Measurements from ENCODE around the gene ENOX1.

The ENOX1 gene

GRCh38 chr13:43611281-43612273 is 175.2 kb downstream of the ENOX1 start:
- DNase-seq (ENCODE audit: low read depth in 2 of 3, low spot score in 2 of 3): no peak

- no peak for DNase-seq (ENCODE audit: low read depth in 2 of 3, low spot score in 2 of 3)
These were observed 178.2 kb downstream of the ENOX1 start for GRCh38 chr13:43608400-43609137.

- DNase-seq (ENCODE audit: low read depth in 2 of 3, low spot score in 2 of 3): no peak
These were observed 189.2 kb downstream of the ENOX1 start for GRCh38 chr13:43597599-43597945.

GRCh38 chr13:43596924-43597598 is 189.7 kb downstream of the ENOX1 start:
- DNase-seq (ENCODE audit: low read depth in 2 of 3, low spot score in 2 of 3): no peak

- DNase-seq (ENCODE audit: low read depth in 2 of 3, low spot score in 2 of 3): no peak
These were observed 190.8 kb downstream of the ENOX1 start for GRCh38 chr13:43596006-43596405.

GRCh38 chr13:43587376-43587775 is 199.4 kb downstream of the ENOX1 start:
- no peak for DNase-seq (ENCODE audit: low read depth in 2 of 3, low spot score in 2 of 3)

GRCh38 chr13:43584751-43585150 is 202.0 kb downstream of the ENOX1 start:
- DNase-seq (ENCODE audit: low read depth in 2 of 3, low spot score in 2 of 3): no peak

- DNase-seq (ENCODE audit: low read depth in 2 of 3, low spot score in 2 of 3): no peak
These were observed 203.5 kb downstream of the ENOX1 start for GRCh38 chr13:43583321-43583720.

- no peak for DNase-seq (ENCODE audit: low read depth in 2 of 3, low spot score in 2 of 3)
These were observed 206.5 kb downstream of the ENOX1 start for GRCh38 chr13:43580280-43580679.

- no peak for DNase-seq (ENCODE audit: low read depth in 2 of 3, low spot score in 2 of 3)
These were observed 207.5 kb downstream of the ENOX1 start for GRCh38 chr13:43579321-43579720.

- DNase-seq (ENCODE audit: low read depth in 2 of 3, low spot score in 2 of 3): no peak
These were observed 212.2 kb downstream of the ENOX1 start for GRCh38 chr13:43574605-43575004.

GRCh38 chr13:43573802-43574514 is 212.8 kb downstream of the ENOX1 start:
- DNase-seq (ENCODE audit: low read depth in 2 of 3, low spot score in 2 of 3): no peak

GRCh38 chr13:43573361-43573740 is 213.4 kb downstream of the ENOX1 start:
- no peak for DNase-seq (ENCODE audit: low read depth in 2 of 3, low spot score in 2 of 3)

GRCh38 chr13:43572656-43573360 is 214.0 kb downstream of the ENOX1 start:
- no peak for DNase-seq (ENCODE audit: low read depth in 2 of 3, low spot score in 2 of 3)

GRCh38 chr13:43569658-43570057 is 217.1 kb downstream of the ENOX1 start:
- DNase-seq (ENCODE audit: low read depth in 2 of 3, low spot score in 2 of 3): no peak

GRCh38 chr13:43567608-43568007 is 219.2 kb downstream of the ENOX1 start:
- no peak for DNase-seq (ENCODE audit: low read depth in 2 of 3, low spot score in 2 of 3)

- no peak for DNase-seq (ENCODE audit: low read depth in 2 of 3, low spot score in 2 of 3)
These were observed 221.8 kb downstream of the ENOX1 start for GRCh38 chr13:43564952-43565351.

GRCh38 chr13:43561081-43561480 is 225.7 kb downstream of the ENOX1 start:
- no peak for DNase-seq (ENCODE audit: low read depth in 2 of 3, low spot score in 2 of 3)

- no peak for DNase-seq (ENCODE audit: low read depth in 2 of 3, low spot score in 2 of 3)
These were observed 227.8 kb downstream of the ENOX1 start for GRCh38 chr13:43558939-43559338.

GRCh38 chr13:43558326-43558725 is 228.4 kb downstream of the ENOX1 start:
- DNase-seq (ENCODE audit: low read depth in 2 of 3, low spot score in 2 of 3): no peak

All from activated CD8-positive, alpha-beta memory T cell treated with anti-CD3 and anti-CD28 coated beads for 48 hours (primary cell).